ENCODE measurements around the gene UMODL1. TPM values are rescaled to one million over a fixed set of nuclear protein-coding genes. Genes with fewer than 3 reads are reported as not detected.

UMODL1 gene
- total and polyA plus RNA-seq, 8 donors: under 0.01 TPM; not detected in 7

GRCh38 chr21:42162831-42163510 lies 91.9 kb downstream of the UMODL1 start:
- H3K4me3 ChIP-seq: no peak overlapping the region
- intact Hi-C loops (cut with DNase I; ENCODE audit: low total_unique reads): loop anchor here (5.0 kb wide), 1 partner anchor 94 kb away; no protein-coding TSS in a partner anchor
- no peak for DNase-seq
- H3K36me3 ChIP-seq: no peaks in the 10 kb centered on the region
- H3K27ac ChIP-seq: no peak overlapping the region
- no peaks in the 10 kb centered on the region for H3K9me3 ChIP-seq
- peaks cover 0 to 9% (median 0%) of the 10 kb centered on the region in 3 donors for H3K27me3 ChIP-seq
- TF ChIP-seq EP300 (IDR thresholded peaks at IDR 0.05) (no peak), POLR2A (IDR thresholded peaks at IDR 0.05) (no peak), POLR2AphosphoS5 (IDR thresholded peaks at IDR 0.05) (no peak)
- TF ChIP-seq, protein P1, sequence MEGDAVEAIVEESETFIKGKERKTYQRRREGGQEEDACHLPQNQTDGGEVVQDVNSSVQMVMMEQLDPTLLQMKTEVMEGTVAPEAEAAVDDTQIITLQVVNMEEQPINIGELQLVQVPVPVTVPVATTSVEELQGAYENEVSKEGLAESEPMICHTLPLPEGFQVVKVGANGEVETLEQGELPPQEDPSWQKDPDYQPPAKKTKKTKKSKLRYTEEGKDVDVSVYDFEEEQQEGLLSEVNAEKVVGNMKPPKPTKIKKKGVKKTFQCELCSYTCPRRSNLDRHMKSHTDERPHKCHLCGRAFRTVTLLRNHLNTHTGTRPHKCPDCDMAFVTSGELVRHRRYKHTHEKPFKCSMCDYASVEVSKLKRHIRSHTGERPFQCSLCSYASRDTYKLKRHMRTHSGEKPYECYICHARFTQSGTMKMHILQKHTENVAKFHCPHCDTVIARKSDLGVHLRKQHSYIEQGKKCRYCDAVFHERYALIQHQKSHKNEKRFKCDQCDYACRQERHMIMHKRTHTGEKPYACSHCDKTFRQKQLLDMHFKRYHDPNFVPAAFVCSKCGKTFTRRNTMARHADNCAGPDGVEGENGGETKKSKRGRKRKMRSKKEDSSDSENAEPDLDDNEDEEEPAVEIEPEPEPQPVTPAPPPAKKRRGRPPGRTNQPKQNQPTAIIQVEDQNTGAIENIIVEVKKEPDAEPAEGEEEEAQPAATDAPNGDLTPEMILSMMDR (IDR thresholded peaks at IDR 0.05): no peak
- H3K4me1 ChIP-seq: peaks cover 0 to 11% (median 6%) of the 10 kb centered on the region in 4 donors
- 67 to 79% (median 69%) methylated on average over 9 of the region's 9 CpGs for WGBS, 5 donors

- no peak for DNase-seq
- Histone ChIP-seq H3K36me3 (no peaks in the 10 kb centered on the region), H3K9me3 (no peaks in the 10 kb centered on the region), H3K4me1 (peaks cover 0 to 11% (median 6%) of the 10 kb centered on the region in 4 donors), H3K27ac (no peak overlapping the region), H3K4me3 (no peak overlapping the region), H3K27me3 (peaks cover 0 to 9% (median 0%) of the 10 kb centered on the region in 3 donors)
- intact Hi-C loops (cut with DNase I; ENCODE audit: low total_unique reads): loop anchor here (5.0 kb wide), 1 partner anchor 94 kb away; no protein-coding TSS in a partner anchor
- 86 to 94% (median 88%) methylated on average over 10 of the region's 10 CpGs for WGBS, 5 donors
- TF ChIP-seq, protein P1 (IDR thresholded peaks at IDR 0.05): no peak
- no peak for TF ChIP-seq EP300 (IDR thresholded peaks at IDR 0.05)
- no peak for TF ChIP-seq POLR2A (IDR thresholded peaks at IDR 0.05)
- no peak for TF ChIP-seq POLR2AphosphoS5 (IDR thresholded peaks at IDR 0.05)
Observed at GRCh38 chr21:42163511-42163863, 92.4 kb downstream of the UMODL1 start.

- no peak overlapping the region for H3K27ac ChIP-seq
- H3K36me3 ChIP-seq: no peaks in the 10 kb centered on the region
- H3K4me1 ChIP-seq: peaks cover 0 to 11% (median 6%) of the 10 kb centered on the region in 4 donors
- peak; percentile 78 to 83 for DNase-seq
- WGBS, 5 donors: 31 to 52% (median 50%) methylated on average over 6 to 7 of the region's 7 CpGs
- no peak for TF ChIP-seq POLR2A (IDR thresholded peaks at IDR 0.05)
- peak in 1 of 3 donors; percentile 42 for TF ChIP-seq POLR2AphosphoS5 (IDR thresholded peaks at IDR 0.05)
- TF ChIP-seq, protein P1 (IDR thresholded peaks at IDR 0.05): peak in 5 of 7 experiments; percentile 26 to 73 (median 42)
- no peak for TF ChIP-seq EP300 (IDR thresholded peaks at IDR 0.05)
- intact Hi-C loops (cut with DNase I; ENCODE audit: low total_unique reads): loop anchor here (5.0 kb wide), 1 partner anchor 93 kb away; no protein-coding TSS in a partner anchor
- peaks cover 0 to 5% (median 0%) of the 10 kb centered on the region in 3 donors for H3K27me3 ChIP-seq
- no peak overlapping the region for H3K4me3 ChIP-seq
- H3K9me3 ChIP-seq: no peaks in the 10 kb centered on the region
Observed at GRCh38 chr21:42164064-42164789, 93.1 kb downstream of the UMODL1 start.

DNA sequence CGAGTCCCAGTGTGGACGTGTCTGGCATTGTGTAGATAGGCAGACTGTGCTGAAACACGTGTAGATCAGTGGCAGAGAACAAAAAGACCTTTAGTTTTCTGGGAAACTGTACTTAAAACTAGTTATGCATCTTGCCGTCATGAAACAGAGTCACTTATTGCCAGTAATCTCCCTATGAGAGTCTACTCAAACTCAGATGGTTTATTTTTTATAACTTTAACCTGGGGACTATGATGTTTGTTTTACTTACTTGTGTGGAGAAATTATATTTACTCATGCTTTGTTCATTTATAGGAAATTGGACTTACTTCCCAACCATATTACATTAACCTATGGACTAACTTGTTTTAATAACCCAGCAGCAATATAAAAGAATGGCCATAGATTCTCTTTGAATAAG lies 93.7 kb downstream of the UMODL1 start:
- intact Hi-C loops (cut with DNase I; ENCODE audit: low total_unique reads): loop anchor here (5.0 kb wide), 1 partner anchor 92 kb away; no protein-coding TSS in a partner anchor
- no peak for DNase-seq
- WGBS, 5 donors: 30 to 54% (median 37%) methylated on average over 4 of the region's 4 CpGs
- Histone ChIP-seq H3K9me3 (no peaks in the 10 kb centered on the region), H3K4me3 (no peak overlapping the region), H3K4me1 (peaks cover 0 to 11% (median 6%) of the 10 kb centered on the region in 4 donors), H3K27ac (no peak overlapping the region), H3K27me3 (peaks cover 0 to 5% (median 0%) of the 10 kb centered on the region in 3 donors), H3K36me3 (no peaks in the 10 kb centered on the region)
- no peak for TF ChIP-seq EP300 (IDR thresholded peaks at IDR 0.05)
- no peak for TF ChIP-seq POLR2AphosphoS5 (IDR thresholded peaks at IDR 0.05)
- TF ChIP-seq, protein P1 (IDR thresholded peaks at IDR 0.05): no peak
- TF ChIP-seq POLR2A (IDR thresholded peaks at IDR 0.05): no peak

All from stomach (tissue), 9 donors.